ENCODE data around the gene CMIP.
A peak's percentile ranks its signal among the peaks of the same experiment; 100 is the strongest.
"Not testable (repeated sequence)": the region's sequence is repeated elsewhere in the genome, so short reads cannot be mapped to it uniquely, and the experiment has no call there.

CMIP gene

DNA sequence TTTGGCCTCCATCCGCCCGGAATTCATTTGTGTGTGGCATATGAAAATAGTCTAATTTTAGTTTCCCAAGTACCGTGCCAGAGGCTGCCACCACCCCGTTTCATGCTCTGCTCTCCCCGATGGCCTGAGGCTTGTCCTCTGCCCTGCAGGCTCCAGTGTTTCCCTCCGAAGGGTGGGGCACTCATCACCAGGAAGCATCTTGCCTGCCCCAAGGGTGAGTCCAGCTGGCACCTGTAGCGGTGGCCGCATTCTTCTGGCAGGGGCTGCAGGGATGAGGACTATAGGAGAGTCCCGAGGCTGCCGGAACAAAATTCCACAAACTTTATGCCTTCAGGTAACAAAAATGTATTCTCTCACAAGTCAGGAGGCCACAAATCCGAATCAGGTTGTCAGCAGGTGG is 23.1 kb upstream of the CMIP start:
- DNase-seq = no peak

GRCh38 chr16:81422153-81422552 is 22.5 kb upstream of the CMIP start:
- not testable (repeated sequence) for DNase-seq

- no peak for DNase-seq
These were observed 19.8 kb upstream of the CMIP start for GRCh38 chr16:81424771-81425170.

DNA sequence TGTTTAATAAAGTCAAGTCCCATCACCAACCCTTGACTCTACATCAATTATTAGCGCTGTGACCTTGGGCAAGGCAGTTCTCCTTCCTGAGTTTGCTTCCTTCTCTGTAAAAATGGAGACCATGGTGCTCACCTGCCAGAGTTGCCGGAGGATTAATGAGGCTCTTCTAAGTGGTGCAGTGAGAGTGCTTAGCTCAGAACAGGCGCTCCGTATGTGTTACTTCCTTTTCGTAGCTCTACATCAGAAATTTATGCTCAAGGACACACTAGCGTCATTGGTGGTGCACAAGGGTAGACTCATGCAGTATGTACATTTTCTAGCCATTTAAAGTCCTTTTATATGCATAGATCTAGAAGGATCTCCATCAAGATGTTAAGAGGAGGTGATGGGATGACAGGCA is 17.4 kb upstream of the CMIP start:
- no peak for DNase-seq

- no peak for DNase-seq
These were observed 15.5 kb upstream of the CMIP start for GRCh38 chr16:81429045-81429521.

- DNase-seq = no peak
These were observed 12.9 kb upstream of the CMIP start for GRCh38 chr16:81431554-81432353.

- no peak for DNase-seq
These were observed 11.6 kb upstream of the CMIP start for GRCh38 chr16:81432937-81433557.

DNA sequence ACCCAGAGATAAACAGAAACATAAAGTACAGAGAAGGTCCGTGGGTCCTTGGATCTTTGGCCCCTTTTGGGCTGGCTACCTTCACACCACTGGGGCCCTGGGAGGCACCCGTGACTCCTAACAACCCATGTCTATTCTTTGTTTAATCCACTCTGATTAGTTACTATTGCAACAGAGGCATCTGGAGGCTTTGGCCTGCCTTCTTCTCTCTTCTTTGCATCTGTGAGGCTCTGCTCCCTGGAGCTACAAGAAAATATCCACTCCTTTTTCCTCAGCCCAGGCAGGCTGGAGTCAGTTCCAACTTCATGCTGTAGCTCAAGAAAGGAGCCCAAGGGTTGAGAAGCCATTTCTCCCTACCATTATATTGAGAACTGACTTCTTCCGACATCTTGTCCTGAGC is 9.5 kb upstream of the CMIP start:
- DNase-seq = no peak

- DNase-seq = no peak
These were observed 9.0 kb upstream of the CMIP start for GRCh38 chr16:81435567-81435966.

DNA sequence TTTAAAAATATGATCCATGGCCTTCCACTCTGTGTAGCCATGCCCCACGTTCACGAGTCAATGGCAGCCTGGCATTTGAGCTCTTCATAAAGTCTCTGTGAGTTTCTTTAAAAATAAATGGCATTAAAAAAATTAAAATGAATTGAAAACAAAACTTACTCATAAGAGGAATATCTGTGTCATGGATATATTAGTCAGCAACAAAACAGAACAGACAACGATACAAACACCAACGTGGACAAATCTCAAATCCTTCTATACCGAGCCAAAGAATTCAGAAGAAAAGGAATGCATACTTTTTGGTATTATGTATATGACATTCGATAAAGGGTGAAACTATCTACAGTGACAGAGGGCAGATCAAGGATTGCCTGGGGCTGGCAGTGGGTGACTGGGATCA is 8.2 kb upstream of the CMIP start:
- no peak for DNase-seq

GRCh38 chr16:81437865-81438264 is 6.7 kb upstream of the CMIP start:
- DNase-seq = no peak

DNA sequence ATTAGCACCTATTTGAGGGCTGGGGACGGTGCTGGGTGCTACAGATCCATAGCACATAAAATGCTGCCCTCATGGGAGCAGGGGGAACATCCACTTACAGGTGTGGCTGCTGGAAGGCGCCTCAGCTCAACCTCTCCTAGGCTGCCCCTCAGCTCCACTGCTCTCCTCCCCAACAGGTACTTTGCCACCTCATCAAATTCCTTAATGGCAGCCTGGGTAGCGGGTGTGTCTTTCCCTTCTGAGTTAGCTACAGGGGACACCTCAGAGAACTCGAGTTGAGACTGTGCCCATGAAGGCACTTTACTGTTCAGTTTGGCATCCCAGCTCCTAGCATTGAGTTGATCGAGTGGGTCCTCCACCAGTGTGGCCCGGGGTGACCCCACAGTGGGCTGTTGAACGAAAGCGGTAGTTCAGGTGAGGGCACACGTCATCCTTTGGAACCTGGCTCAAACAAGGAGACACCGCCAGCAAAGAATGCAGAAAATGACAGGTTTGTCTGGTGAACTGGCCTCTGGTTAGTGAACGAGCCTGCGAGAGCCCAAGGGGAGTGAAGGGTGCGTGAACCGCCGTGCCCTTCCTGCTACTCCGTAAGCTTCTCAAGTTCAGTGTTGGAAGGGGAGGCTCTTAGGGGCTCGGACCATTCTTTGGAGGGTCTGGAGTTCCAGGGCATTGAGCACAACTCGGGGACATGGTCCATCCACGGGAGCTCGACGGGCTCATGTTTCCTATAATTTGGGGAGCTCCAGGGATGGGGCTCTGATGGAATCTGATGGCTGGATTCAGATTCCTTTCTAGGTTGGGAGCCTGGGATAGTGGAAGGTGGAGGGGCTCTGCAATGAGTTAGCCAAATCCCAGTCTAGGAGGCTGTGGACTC is 3.5 kb upstream of the CMIP start:
- DNase-seq = no peak

DNA sequence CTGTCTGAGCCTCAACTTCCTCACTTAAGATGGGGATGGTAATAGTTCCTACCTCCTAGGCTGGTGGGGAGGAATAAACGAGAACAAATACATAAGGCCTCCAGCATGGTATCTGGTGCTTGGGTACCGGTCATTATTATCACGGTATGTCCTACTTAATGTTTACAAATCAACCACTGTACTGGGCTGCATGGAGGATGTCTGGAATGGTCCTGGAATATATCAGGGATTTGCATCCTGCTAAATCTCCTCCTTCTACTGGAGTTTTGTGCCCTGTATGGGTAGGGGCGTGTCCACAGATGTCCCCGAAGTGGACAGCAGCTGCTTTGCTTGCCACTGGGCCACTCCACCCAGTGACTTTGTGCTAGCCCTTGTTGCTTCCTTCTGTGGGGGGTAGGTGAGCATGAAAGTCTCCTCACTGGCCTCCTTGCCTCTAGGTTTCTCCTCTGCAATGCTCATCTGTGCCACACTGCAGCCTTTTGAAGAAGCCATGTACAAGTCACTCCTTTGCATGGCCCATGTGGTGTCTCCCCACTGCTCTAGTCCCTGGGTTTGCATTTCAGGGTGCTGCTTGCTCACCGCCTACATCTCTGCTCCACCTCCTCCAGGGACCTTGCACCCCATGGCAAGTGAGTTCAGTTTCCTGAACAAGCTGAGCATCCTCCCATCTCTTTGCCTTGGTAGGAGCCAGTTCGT is 2.2 kb upstream of the CMIP start:
- no peak for DNase-seq

GRCh38 chr16:81442916-81443687 is 1.5 kb upstream of the CMIP start:
- no peak for DNase-seq

GRCh38 chr16:81443688-81444447 is 740 bp upstream of the CMIP start:
- DNase-seq = no peak

- peak; percentile 21 for DNase-seq
These were observed 744 bp downstream of the CMIP start for GRCh38 chr16:81445143-81445961.

- no peak for DNase-seq
These were observed 1.6 kb downstream of the CMIP start for GRCh38 chr16:81445966-81446906.

DNA sequence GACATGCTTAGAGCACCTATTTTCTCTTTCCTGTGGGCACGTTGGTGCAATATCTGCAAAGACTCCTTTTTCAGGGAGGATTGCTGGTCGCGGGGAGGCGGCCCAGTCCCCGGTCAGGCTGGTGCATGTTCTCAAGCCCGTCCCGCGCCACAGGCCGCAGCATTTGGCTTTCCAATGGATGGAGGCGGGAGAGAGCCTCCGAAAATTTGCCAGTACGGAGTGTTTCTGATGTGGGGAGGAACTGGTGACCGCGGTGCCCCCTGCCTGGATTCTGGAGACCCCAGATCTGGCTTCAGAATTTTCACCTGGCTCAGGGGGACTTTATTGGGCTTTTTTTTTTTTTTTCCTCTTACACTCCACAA is 2.3 kb downstream of the CMIP start:
- no peak for DNase-seq

DNA sequence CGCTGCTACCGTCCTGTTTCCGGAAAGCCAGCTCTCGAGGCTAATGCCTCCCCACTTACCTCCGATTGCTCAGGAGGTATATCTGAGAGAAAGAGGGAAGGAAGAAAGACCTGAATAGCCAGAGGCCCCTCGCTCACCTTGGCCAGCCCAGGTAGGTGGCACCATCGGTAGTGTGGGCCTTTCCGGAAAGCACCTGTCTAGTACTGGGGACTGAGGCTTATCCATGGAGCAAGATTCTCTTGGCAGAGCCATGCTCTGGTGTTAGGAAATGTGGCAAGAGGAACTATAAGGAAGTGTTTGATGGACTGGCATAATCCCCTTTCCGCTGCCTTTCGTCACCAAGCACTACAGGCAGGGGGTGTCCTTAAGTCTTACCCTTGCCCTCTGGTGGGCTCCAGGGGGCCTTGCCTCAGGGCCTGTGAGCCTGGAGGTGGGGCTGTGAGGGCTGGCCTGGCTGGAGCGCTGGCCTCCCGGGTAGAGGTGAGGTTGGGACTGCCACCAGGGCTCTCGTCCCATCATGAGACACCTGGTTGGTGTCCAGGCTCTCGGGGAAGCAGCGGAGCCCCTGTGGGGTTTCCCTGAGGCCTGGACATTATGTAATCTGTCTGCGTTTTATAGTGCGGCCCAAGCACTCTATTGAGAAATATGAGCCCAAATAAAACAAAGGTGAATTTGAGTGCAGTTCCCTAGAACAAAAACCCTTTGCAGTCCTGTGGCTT is 2.9 kb downstream of the CMIP start:
- no peak for DNase-seq
